Tibial nerve (tissue), 3 donors: ENCODE data around the gene ALDOB.

Experiments used
- POLR2A ChIP-seq, 2 donors: fragments of 450-650 bp; IDR thresholded peaks; one replicate each; pipeline ENCODE4 v1.6.1; 2017; ENCODE audit warnings: antibody characterized with exemption in 2 of 2, mild to moderate bottlenecking in 2 of 2, moderate library complexity in 2 of 2
- TF ChIP-seq, protein P1 (sequence below), 5 experiments: fragments of 200-600 bp in 3 of 5; fragments of 450-650 bp in 2 of 5; sonication (generic) in 3 of 5; IDR thresholded peaks; one replicate each; pipeline ENCODE4 v1.5.1; 2016 to 2019; ENCODE audit warnings: antibody characterized with exemption in 5 of 5, mild to moderate bottlenecking in 3 of 5, moderate library complexity in 2 of 5

DNA sequence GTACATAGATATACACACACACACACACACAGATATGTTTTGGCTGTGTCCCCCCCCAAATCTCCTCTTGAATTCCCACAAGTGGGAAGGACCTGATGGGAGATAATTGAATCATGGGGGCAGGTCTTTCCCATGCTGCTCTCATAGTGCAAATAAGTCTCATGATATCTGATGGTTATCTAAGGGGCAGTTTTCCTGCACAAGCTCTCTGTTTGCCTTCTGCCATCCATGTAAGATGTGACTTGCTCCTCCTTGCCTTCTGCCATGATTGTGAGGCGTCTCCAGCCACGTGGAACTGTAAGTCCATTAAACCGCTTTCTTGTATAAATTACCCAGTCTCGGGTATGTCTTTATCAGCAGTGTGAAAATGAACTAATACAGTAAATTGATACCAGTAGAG is 15.9 kb upstream of the ALDOB start:
- TF ChIP-seq, protein P1, sequence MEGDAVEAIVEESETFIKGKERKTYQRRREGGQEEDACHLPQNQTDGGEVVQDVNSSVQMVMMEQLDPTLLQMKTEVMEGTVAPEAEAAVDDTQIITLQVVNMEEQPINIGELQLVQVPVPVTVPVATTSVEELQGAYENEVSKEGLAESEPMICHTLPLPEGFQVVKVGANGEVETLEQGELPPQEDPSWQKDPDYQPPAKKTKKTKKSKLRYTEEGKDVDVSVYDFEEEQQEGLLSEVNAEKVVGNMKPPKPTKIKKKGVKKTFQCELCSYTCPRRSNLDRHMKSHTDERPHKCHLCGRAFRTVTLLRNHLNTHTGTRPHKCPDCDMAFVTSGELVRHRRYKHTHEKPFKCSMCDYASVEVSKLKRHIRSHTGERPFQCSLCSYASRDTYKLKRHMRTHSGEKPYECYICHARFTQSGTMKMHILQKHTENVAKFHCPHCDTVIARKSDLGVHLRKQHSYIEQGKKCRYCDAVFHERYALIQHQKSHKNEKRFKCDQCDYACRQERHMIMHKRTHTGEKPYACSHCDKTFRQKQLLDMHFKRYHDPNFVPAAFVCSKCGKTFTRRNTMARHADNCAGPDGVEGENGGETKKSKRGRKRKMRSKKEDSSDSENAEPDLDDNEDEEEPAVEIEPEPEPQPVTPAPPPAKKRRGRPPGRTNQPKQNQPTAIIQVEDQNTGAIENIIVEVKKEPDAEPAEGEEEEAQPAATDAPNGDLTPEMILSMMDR (IDR thresholded peaks at IDR 0.05): no peak
- no peak for TF ChIP-seq POLR2A (IDR thresholded peaks at IDR 0.05)
